Esophagus muscularis mucosa (tissue), 2 donors: ENCODE results near the gene PPM1F.

Source experiments
- POLR2A ChIP-seq: fragments of 450-650 bp; IDR thresholded peaks from one replicate; pipeline ENCODE4 v1.6.1; 2017; ENCODE audit warnings: antibody characterized with exemption, moderate library complexity, mild to moderate bottlenecking, low read depth
- POLR2AphosphoS5 ChIP-seq, 2 donors: sonication (generic); formaldehyde crosslinking; IDR thresholded peaks; one replicate each; pipeline ENCODE4 v1.6.1; 2017; ENCODE audit warnings: antibody characterized with exemption in 2 of 2

DNA sequence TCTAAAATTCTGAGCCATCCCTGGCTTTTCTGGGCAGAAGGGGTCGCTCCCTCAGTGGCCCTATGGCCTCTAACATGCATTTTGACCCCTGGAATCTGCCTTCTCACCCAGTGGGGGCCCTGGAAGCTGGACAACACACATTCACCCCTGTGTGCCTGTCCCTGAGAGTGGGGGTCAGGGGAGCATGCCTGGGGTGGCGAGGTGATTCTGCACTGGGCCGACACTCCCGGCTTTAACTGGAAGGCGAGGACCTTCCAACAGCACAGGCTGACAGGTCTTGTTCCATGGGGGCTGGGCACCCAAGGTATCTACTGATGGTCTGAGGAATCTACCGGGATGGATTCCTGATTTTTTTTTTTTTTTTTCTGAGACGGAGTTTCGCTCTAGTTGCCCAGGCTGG lies 10.7 kb downstream of the PPM1F start:
- TF ChIP-seq POLR2AphosphoS5 (IDR thresholded peaks at IDR 0.05) = no peak
- no peak for TF ChIP-seq POLR2A
